ENCODE results near the gene PARPBP. TPM values are rescaled to one million over a fixed set of nuclear protein-coding genes. Genes with fewer than 3 reads are reported as not detected.
"Not testable (repeated sequence)": the region's sequence is repeated elsewhere in the genome, so short reads cannot be mapped to it uniquely, and the experiment has no call there.

PARPBP gene
- total RNA-seq, 2 donors from 2014 or later, result 0.52 TPM; not detected in 1

- DNase-seq; H3K36me3 ChIP-seq (replicated peaks in 1 of 2; ENCODE audit: insufficient read depth in 1 of 2, low read depth in 2 of 2); H3K27ac ChIP-seq; ATAC-seq; H3K4me1 ChIP-seq; H3K27me3 ChIP-seq; H3K4me3 ChIP-seq; intact Hi-C loops (cut with DNase I); H3K9me3 ChIP-seq: not testable (repeated sequence)
- 94 to 98% methylated on average over 8 of the region's 8 CpGs for WGBS, 2 donors
These were observed 17.6 kb downstream of the PARPBP start for GRCh38 chr12:102137619-102138018.

- H3K9me3 ChIP-seq; H3K36me3 ChIP-seq (replicated peaks in 1 of 2; ENCODE audit: insufficient read depth in 1 of 2, low read depth in 2 of 2); H3K4me3 ChIP-seq; intact Hi-C loops (cut with DNase I); H3K27ac ChIP-seq; H3K27me3 ChIP-seq; DNase-seq; ATAC-seq; H3K4me1 ChIP-seq: not testable (repeated sequence)
- 78 to 81% methylated on average over 4 to 9 of the region's 11 CpGs for WGBS, 2 donors
These were observed 22.9 kb downstream of the PARPBP start for GRCh38 chr12:102142866-102143373.

GRCh38 chr12:102144221-102144620 is 24.2 kb downstream of the PARPBP start:
- WGBS, 2 donors, result 85% methylated on average over 1 of the region's 1 CpG
- TF ChIP-seq POLR2A (IDR thresholded peaks at IDR 0.05) (no peak), CTCF (IDR thresholded peaks at IDR 0.05) (no peak)
- DNase-seq, result no peak
- no peaks in the 10 kb centered on the region for H3K27me3 ChIP-seq
- intact Hi-C loops (cut with DNase I), result no loop called here
- no peaks in the 10 kb centered on the region for H3K36me3 ChIP-seq (replicated peaks in 1 of 2; ENCODE audit: insufficient read depth in 1 of 2, low read depth in 2 of 2)
- no peak for ATAC-seq
- no peaks in the 10 kb centered on the region for H3K4me1 ChIP-seq
- no peak overlapping the region for H3K4me3 ChIP-seq
- H3K27ac ChIP-seq, result no peak overlapping the region
- H3K9me3 ChIP-seq, result no peaks in the 10 kb centered on the region

GRCh38 chr12:102147062-102147587 is 27.1 kb downstream of the PARPBP start:
- ATAC-seq; H3K9me3 ChIP-seq; H3K27me3 ChIP-seq; H3K27ac ChIP-seq; H3K4me3 ChIP-seq; DNase-seq; H3K4me1 ChIP-seq; H3K36me3 ChIP-seq (replicated peaks in 1 of 2; ENCODE audit: insufficient read depth in 1 of 2, low read depth in 2 of 2); intact Hi-C loops (cut with DNase I): not testable (repeated sequence)
- WGBS, 2 donors, result 94 to 96% methylated on average over 2 to 4 of the region's 4 CpGs

- H3K9me3 ChIP-seq; H3K27ac ChIP-seq; ATAC-seq; intact Hi-C loops (cut with DNase I); DNase-seq; H3K27me3 ChIP-seq; H3K36me3 ChIP-seq (replicated peaks in 1 of 2; ENCODE audit: insufficient read depth in 1 of 2, low read depth in 2 of 2); H3K4me1 ChIP-seq; H3K4me3 ChIP-seq: not testable (repeated sequence)
- WGBS, 2 donors, result 94 to 100% methylated on average over 3 of the region's 3 CpGs
These were observed 35.2 kb downstream of the PARPBP start for GRCh38 chr12:102155206-102155605.

GRCh38 chr12:102163383-102163782 is 43.4 kb downstream of the PARPBP start:
- WGBS, 2 donors, result 90 to 92% methylated on average over 1 of the region's 1 CpG
- no peak for DNase-seq
- no peaks in the 10 kb centered on the region for H3K36me3 ChIP-seq (replicated peaks in 1 of 2; ENCODE audit: insufficient read depth in 1 of 2, low read depth in 2 of 2)
- TF ChIP-seq CTCF (IDR thresholded peaks at IDR 0.05), result no peak
- no peak for TF ChIP-seq POLR2A (IDR thresholded peaks at IDR 0.05)
- H3K27me3 ChIP-seq, result no peaks in the 10 kb centered on the region
- H3K9me3 ChIP-seq, result no peaks in the 10 kb centered on the region
- intact Hi-C loops (cut with DNase I), result no loop called here
- ATAC-seq, result no peak
- no peak overlapping the region for H3K4me3 ChIP-seq
- no peak overlapping the region for H3K27ac ChIP-seq
- H3K4me1 ChIP-seq, result no peaks in the 10 kb centered on the region
